CD14-positive monocyte (primary cell): ENCODE results near the gene SLC25A21. TPM values are rescaled to one million over a fixed set of nuclear protein-coding genes. Genes with fewer than 3 reads are reported as not detected.

Source experiments
- DNase-seq, 3 donors: peaks; one replicate each; pipeline ENCODE4 v3.0.0-alpha.2; 2011 to 2022
- H2AFZ ChIP-seq: 2 replicates; pipeline ENCODE4 v1.6.0; 2012; ENCODE audit warnings: mild to moderate bottlenecking, low read depth, low read length, inconsistent platforms; ENCODE audit not compliant: insufficient read depth, poor library complexity, severe bottlenecking
- H3K27ac ChIP-seq, 2 donors: 1 replicate in 1 of 2; 2 replicates in 1 of 2; pipeline ENCODE4 v1.5.1; 2012 to 2013; ENCODE audit warnings: low read length in 2 of 2, control low read depth in 1 of 2, inconsistent platforms in 1 of 2, low read depth in 1 of 2, mild to moderate bottlenecking in 1 of 2
- H3K27me3 ChIP-seq, 2 donors: one replicate each; pipeline versions ENCODE4 v1.6.0 to v1.6.1; 2011 to 2013; ENCODE audit warnings: low read length in 2 of 2; ENCODE audit not compliant: control insufficient read depth in 2 of 2, insufficient read depth in 2 of 2
- H3K36me3 ChIP-seq, 2 donors: replicated peaks in 1 of 2; 1 replicate in 1 of 2; 2 replicates in 1 of 2; pipeline versions ENCODE4 v1.5.1 to v1.6.1; 2012 to 2013; ENCODE audit warnings: low read length in 2 of 2, control low read depth in 1 of 2, inconsistent platforms in 1 of 2, mild to moderate bottlenecking in 1 of 2; ENCODE audit not compliant: insufficient read depth in 2 of 2, control insufficient read depth in 1 of 2
- H3K4me1 ChIP-seq, 2 donors: 1 replicate in 1 of 2; 2 replicates in 1 of 2; pipeline versions ENCODE4 v1.5.1 to v1.6.1; 2012 to 2013; ENCODE audit warnings: low read length in 2 of 2, control low read depth in 1 of 2, inconsistent platforms in 1 of 2, mild to moderate bottlenecking in 1 of 2, moderate library complexity in 1 of 2; ENCODE audit not compliant: insufficient read depth in 2 of 2, control insufficient read depth in 1 of 2
- H3K4me2 ChIP-seq: replicated peaks from 2 replicates; pipeline ENCODE3; 2012; ENCODE audit warnings: low read length, moderate library complexity, mild to moderate bottlenecking; ENCODE audit not compliant: poor library complexity, severe bottlenecking; ENCODE audit errors: extremely low read depth
- H3K4me3 ChIP-seq, 3 experiments: fragments of 200-600 bp in 1 of 3; sonication (generic) in 1 of 3; replicated peaks in 1 of 3; 1 replicate in 2 of 3; 2 replicates in 1 of 3; pipeline ENCODE4 v1.5.1; 2011 to 2013; ENCODE audit warnings: low read length in 3 of 3, mild to moderate bottlenecking in 3 of 3, control low read depth in 2 of 3, low read depth in 2 of 3, inconsistent platforms in 1 of 3, moderate library complexity in 1 of 3
- H3K79me2 ChIP-seq: 2 replicates; pipeline ENCODE4 v1.6.0; 2012; ENCODE audit warnings: mild to moderate bottlenecking, control low read depth, inconsistent platforms, low read length, moderate library complexity; ENCODE audit not compliant: insufficient read depth
- H3K9ac ChIP-seq: 2 replicates; pipeline ENCODE4 v1.6.0; 2017; ENCODE audit warnings: low read length, mild to moderate bottlenecking; ENCODE audit not compliant: insufficient read depth, poor library complexity, severe bottlenecking
- H3K9me3 ChIP-seq, 2 donors: replicated peaks in 1 of 2; 1 replicate in 1 of 2; 2 replicates in 1 of 2; pipeline versions ENCODE4 v1.5.1 to v1.6.1; 2012 to 2013; ENCODE audit warnings: low read length in 2 of 2, control low read depth in 1 of 2; ENCODE audit not compliant: control insufficient read depth in 1 of 2, insufficient read depth in 1 of 2
- H4K20me1 ChIP-seq: 2 replicates; pipeline ENCODE4 v1.6.0; 2012; ENCODE audit warnings: mild to moderate bottlenecking, low read length, control low read depth, moderate library complexity; ENCODE audit not compliant: insufficient read depth
- H3K27ac Mint-ChIP-seq, 7 donors: one replicate each; pipeline ENCODE4 v1.8.0; 2020; ENCODE audit warnings: mild to moderate bottlenecking in 7 of 7, mixed read lengths in 7 of 7, moderate library complexity in 6 of 7, inconsistent platforms in 2 of 7
- H3K27me3 Mint-ChIP-seq, 3 donors: one replicate each; pipeline ENCODE4 v1.8.0; 2021 to 2022; ENCODE audit warnings: low read depth in 3 of 3, mild to moderate bottlenecking in 3 of 3, mixed read lengths in 3 of 3, moderate library complexity in 3 of 3, inconsistent platforms in 1 of 3
- H3K36me3 Mint-ChIP-seq, 2 donors: one replicate each; pipeline ENCODE4 v1.8.0; 2020; ENCODE audit warnings: mixed read lengths in 2 of 2, inconsistent platforms in 1 of 2, mild to moderate bottlenecking in 1 of 2
- H3K4me1 Mint-ChIP-seq: one replicate; pipeline ENCODE4 v1.8.0; 2020; ENCODE audit warnings: mild to moderate bottlenecking, mixed read lengths
- H3K4me3 Mint-ChIP-seq, 2 donors: one replicate each; pipeline ENCODE4 v1.8.0; 2020; ENCODE audit warnings: mild to moderate bottlenecking in 2 of 2, mixed read lengths in 2 of 2, moderate library complexity in 1 of 2
- H3K9me3 Mint-ChIP-seq, 7 donors: one replicate each; pipeline ENCODE4 v1.8.0; 2020 to 2022; ENCODE audit warnings: mixed read lengths in 7 of 7, mild to moderate bottlenecking in 6 of 7, moderate library complexity in 6 of 7, inconsistent platforms in 2 of 7
- WGBS: methylation state at CpG from one replicate; pipeline ENCODE4 v1.1.5; 2013; ENCODE audit warnings: missing lambda C conversion rate; ENCODE audit not compliant: insufficient coverage; 5-methylcytosine and 5-hydroxymethylcytosine counted together
- intact Hi-C, 2 donors: fragments of 100-400 bp; cut with micrococcal nuclease; formaldehyde crosslinking; loops; one replicate each; pipeline versions ENCODE4 v1.15.0 to v1.15.1; 2023
- polyA plus RNA-seq, 3 donors: library from polyadenylated mRNA; depleted of rRNA in 1 of 3; unstranded in 2 of 3; stranded (reverse) in 1 of 3; fragments of 300-500 nt in 2 of 3; fragments of >200 nt in 1 of 3; fragmentation: Illumina TruSeq in 2 of 3; gene quantifications; 1 replicate in 2 of 3; 2 replicates in 1 of 3; pipeline ENCODE4 v1.2.3, GENCODE V29; 2012 to 2021
- TF ChIP-seq, protein P1 (sequence below): fragments of 200-600 bp; IDR thresholded peaks from one replicate; pipeline ENCODE4 v1.8.0; 2022; ENCODE audit warnings: antibody characterized with exemption, mild to moderate bottlenecking

Gene SLC25A21
- polyA plus RNA-seq, 3 donors, result not detected

DNA sequence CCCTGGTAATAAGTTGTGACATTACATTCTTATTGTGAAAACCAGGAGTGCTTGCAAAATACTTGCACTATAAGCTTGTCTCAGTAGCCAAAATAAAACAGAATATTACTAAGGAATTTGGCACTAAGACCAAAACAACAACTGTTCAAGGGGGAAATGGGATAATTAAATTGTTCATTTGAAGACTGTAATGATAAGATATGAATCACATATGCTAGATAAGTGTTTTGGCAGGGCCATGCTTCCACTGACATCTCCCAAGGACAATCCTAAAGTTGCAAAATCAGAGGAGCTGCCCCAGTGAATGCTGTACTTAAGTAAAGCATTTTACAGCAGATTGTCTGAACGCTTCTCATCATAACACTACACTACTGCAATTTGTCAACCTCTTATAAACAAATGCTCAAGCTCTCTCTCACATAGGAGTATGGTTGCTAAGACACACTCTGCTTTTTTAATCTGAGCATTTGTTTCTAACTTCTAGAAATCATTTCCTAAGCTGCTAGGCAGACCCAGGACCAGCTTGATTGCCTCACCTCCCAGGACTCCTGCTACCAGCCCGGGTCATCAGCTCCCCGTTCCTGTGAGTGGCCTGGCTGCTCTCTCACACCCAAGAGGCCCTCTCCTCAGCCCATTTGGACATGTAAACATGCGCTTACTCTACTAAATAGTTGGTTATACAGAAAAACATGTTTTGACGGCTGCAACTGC, 319.3 kb downstream of the SLC25A21 start:
- intact Hi-C loops, result no loop called here
- TF ChIP-seq, protein P1, sequence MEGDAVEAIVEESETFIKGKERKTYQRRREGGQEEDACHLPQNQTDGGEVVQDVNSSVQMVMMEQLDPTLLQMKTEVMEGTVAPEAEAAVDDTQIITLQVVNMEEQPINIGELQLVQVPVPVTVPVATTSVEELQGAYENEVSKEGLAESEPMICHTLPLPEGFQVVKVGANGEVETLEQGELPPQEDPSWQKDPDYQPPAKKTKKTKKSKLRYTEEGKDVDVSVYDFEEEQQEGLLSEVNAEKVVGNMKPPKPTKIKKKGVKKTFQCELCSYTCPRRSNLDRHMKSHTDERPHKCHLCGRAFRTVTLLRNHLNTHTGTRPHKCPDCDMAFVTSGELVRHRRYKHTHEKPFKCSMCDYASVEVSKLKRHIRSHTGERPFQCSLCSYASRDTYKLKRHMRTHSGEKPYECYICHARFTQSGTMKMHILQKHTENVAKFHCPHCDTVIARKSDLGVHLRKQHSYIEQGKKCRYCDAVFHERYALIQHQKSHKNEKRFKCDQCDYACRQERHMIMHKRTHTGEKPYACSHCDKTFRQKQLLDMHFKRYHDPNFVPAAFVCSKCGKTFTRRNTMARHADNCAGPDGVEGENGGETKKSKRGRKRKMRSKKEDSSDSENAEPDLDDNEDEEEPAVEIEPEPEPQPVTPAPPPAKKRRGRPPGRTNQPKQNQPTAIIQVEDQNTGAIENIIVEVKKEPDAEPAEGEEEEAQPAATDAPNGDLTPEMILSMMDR, result no peak
- Mint-ChIP-seq H3K9me3 (peaks cover 0 to 4% (median 0%) of the 10 kb centered on the region in 7 donors), H3K27ac (peak overlapping the region in 1 of 7 donors; percentile 23), H3K4me1 (no peaks in the 10 kb centered on the region), H3K4me3 (no peak overlapping the region), H3K36me3 (no peaks in the 10 kb centered on the region), H3K27me3 (no peaks in the 10 kb centered on the region)
- Histone ChIP-seq H3K9me3 (no peaks in the 10 kb centered on the region), H3K27me3 (no peaks in the 10 kb centered on the region), H4K20me1 (no peaks in the 10 kb centered on the region), H3K4me3 (no peak overlapping the region), H3K9ac (no peak overlapping the region), H3K4me1 (no peaks in the 10 kb centered on the region), H2AFZ (no peak overlapping the region), H3K27ac (no peak overlapping the region), H3K79me2 (no peaks in the 10 kb centered on the region), H3K36me3 (no peaks in the 10 kb centered on the region), H3K4me2 (no peak overlapping the region)
- no peak for DNase-seq
- 43% methylated on average over 3 of the region's 5 CpGs for WGBS

- no peaks in the 10 kb centered on the region for H3K27me3 ChIP-seq
- no peaks in the 10 kb centered on the region for H4K20me1 ChIP-seq
- TF ChIP-seq, protein P1, result no peak
- no peak overlapping the region for H3K27ac ChIP-seq
- no peak for DNase-seq
- H3K4me3 ChIP-seq, result no peak overlapping the region
- Mint-ChIP-seq H3K27me3 (no peaks in the 10 kb centered on the region), H3K4me1 (no peaks in the 10 kb centered on the region), H3K4me3 (no peak overlapping the region), H3K9me3 (peaks cover 0 to 3% (median 0%) of the 10 kb centered on the region in 7 donors), H3K36me3 (no peaks in the 10 kb centered on the region), H3K27ac (no peak overlapping the region)
- H3K9me3 ChIP-seq, result no peaks in the 10 kb centered on the region
- no peaks in the 10 kb centered on the region for H3K4me1 ChIP-seq
- H2AFZ ChIP-seq, result no peak overlapping the region
- intact Hi-C loops, result no loop called here
- 93% methylated on average over 3 of the region's 5 CpGs for WGBS
- no peaks in the 10 kb centered on the region for H3K79me2 ChIP-seq
- H3K4me2 ChIP-seq, result no peak overlapping the region
- H3K9ac ChIP-seq, result no peak overlapping the region
- no peaks in the 10 kb centered on the region for H3K36me3 ChIP-seq
Observed at GRCh38 chr14:36848213-36848612, 324.2 kb downstream of the SLC25A21 start.
